Thymus (tissue), 11 donors: Measurements from ENCODE around the gene HPCAL1. TPM values are rescaled to one million over a fixed set of nuclear protein-coding genes. Genes with fewer than 3 reads are reported as not detected.

ENCODE experiments used
- DNase-seq, 9 donors: peaks; one replicate each; pipeline ENCODE4 v3.0.0-alpha.2; 2013; ENCODE audit warnings: low spot score in 9 of 9, low read depth in 6 of 9, missing footprints in 1 of 9
- H3K27ac ChIP-seq, 2 donors: one replicate each; pipeline ENCODE4 v1.5.1; 2013; ENCODE audit warnings: control low read depth in 1 of 2, low read depth in 1 of 2, low read length in 1 of 2, mild to moderate bottlenecking in 1 of 2, moderate library complexity in 1 of 2
- H3K27me3 ChIP-seq, 2 donors: one replicate each; pipeline ENCODE4 v1.5.1; 2013; ENCODE audit warnings: low read length in 1 of 2; ENCODE audit not compliant: control insufficient read depth in 2 of 2, insufficient read depth in 1 of 2
- H3K36me3 ChIP-seq, 2 donors: one replicate each; pipeline ENCODE4 v1.5.1; 2013; ENCODE audit warnings: low read length in 1 of 2, mild to moderate bottlenecking in 1 of 2, moderate library complexity in 1 of 2; ENCODE audit not compliant: control insufficient read depth in 2 of 2, insufficient read depth in 2 of 2
- H3K4me1 ChIP-seq, 2 donors: one replicate each; pipeline ENCODE4 v1.5.1; 2013; ENCODE audit warnings: low read length in 2 of 2; ENCODE audit not compliant: control insufficient read depth in 2 of 2, insufficient read depth in 2 of 2
- H3K4me3 ChIP-seq, 2 donors: one replicate each; pipeline ENCODE4 v1.5.1; 2013; ENCODE audit warnings: low read length in 2 of 2, control low read depth in 1 of 2, mild to moderate bottlenecking in 1 of 2
- H3K9me3 ChIP-seq, 2 donors: one replicate each; pipeline ENCODE4 v1.5.1; 2013; ENCODE audit warnings: low read length in 1 of 2, mild to moderate bottlenecking in 1 of 2; ENCODE audit not compliant: control insufficient read depth in 2 of 2, insufficient read depth in 1 of 2
- WGBS: extraction: QIAGEN DNeasy Blood & Tissue Kit; methylation state at CpG from one replicate; pipeline ENCODE4 v1.1.7; 2013; 5-methylcytosine and 5-hydroxymethylcytosine counted together
- polyA plus RNA-seq: library from polyadenylated mRNA; stranded (reverse); fragments of 200-250 nt; gene quantifications from one replicate; pipeline ENCODE4 v1.2.3, GENCODE V29; 2013
- total RNA-seq: library from RNA; stranded (reverse); fragments of 120-200 nt; gene quantifications from one replicate; pipeline ENCODE4 v1.2.4, GENCODE V29; 2013
- donor health status: healthy.

Gene HPCAL1
- total and polyA plus RNA-seq, 2 donors: 12.6 to 47.9 TPM

- H3K9me3 ChIP-seq: no peaks in the 10 kb centered on the region
- no peaks in the 10 kb centered on the region for H3K27me3 ChIP-seq
- peaks cover 0 to 6% of the 10 kb centered on the region in 2 donors for H3K4me1 ChIP-seq
- no peak overlapping the region for H3K4me3 ChIP-seq
- H3K36me3 ChIP-seq: peaks cover 4 to 5% of the 10 kb centered on the region in 2 donors
- no peak for DNase-seq
- 97% methylated on average over 8 of the region's 8 CpGs for WGBS
- H3K27ac ChIP-seq: no peak overlapping the region
Measured at GRCh38 chr2:10359246-10359645, 56.5 kb downstream of the HPCAL1 start.

DNA sequence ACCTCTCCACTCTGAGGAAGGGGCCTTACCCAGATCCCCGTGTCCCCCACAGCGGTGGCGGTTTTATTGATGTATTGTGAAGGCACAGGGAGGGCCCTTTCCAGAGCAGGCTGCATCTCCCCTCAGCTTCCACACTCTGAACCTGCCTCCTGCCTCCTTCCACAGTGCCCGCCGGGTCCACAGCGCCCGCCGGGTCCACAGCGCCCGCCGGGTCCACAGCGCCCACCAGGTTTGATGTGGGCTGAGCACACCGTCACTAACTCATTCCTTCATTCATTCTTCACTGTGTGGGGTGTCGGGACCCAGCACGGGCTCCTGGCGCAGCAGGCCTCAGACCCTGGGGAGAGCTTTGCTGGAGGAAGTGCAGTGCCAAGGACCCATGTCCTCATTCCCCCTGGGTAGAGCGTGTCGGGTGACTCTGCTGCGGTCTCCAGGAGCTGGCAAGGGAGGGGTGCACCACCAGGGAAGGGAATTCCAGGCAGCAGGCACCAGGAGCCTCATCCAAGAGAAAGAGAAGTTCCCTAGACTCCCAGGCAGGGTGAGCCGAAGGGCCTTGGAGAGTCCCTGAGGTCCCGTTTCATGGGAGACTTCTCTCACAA, 57.1 kb downstream of the HPCAL1 start:
- no peak for DNase-seq
- H3K36me3 ChIP-seq: peaks cover 4 to 5% of the 10 kb centered on the region in 2 donors
- H3K4me3 ChIP-seq: no peak overlapping the region
- no peak overlapping the region for H3K27ac ChIP-seq
- no peaks in the 10 kb centered on the region for H3K9me3 ChIP-seq
- H3K4me1 ChIP-seq: peaks cover 0 to 6% of the 10 kb centered on the region in 2 donors
- 95% methylated on average over 21 of the region's 21 CpGs for WGBS
- H3K27me3 ChIP-seq: no peaks in the 10 kb centered on the region

- H3K27ac ChIP-seq: no peak overlapping the region
- peaks cover 0 to 6% of the 10 kb centered on the region in 2 donors for H3K4me1 ChIP-seq
- H3K9me3 ChIP-seq: no peaks in the 10 kb centered on the region
- H3K36me3 ChIP-seq: peaks cover 4 to 5% of the 10 kb centered on the region in 2 donors
- H3K27me3 ChIP-seq: no peaks in the 10 kb centered on the region
- no peak overlapping the region for H3K4me3 ChIP-seq
- no peak for DNase-seq
- 97% methylated on average over 8 of the region's 8 CpGs for whole genome bisulfite sequencing
Measured at GRCh38 chr2:10360460-10360849, 57.8 kb downstream of the HPCAL1 start.

DNA sequence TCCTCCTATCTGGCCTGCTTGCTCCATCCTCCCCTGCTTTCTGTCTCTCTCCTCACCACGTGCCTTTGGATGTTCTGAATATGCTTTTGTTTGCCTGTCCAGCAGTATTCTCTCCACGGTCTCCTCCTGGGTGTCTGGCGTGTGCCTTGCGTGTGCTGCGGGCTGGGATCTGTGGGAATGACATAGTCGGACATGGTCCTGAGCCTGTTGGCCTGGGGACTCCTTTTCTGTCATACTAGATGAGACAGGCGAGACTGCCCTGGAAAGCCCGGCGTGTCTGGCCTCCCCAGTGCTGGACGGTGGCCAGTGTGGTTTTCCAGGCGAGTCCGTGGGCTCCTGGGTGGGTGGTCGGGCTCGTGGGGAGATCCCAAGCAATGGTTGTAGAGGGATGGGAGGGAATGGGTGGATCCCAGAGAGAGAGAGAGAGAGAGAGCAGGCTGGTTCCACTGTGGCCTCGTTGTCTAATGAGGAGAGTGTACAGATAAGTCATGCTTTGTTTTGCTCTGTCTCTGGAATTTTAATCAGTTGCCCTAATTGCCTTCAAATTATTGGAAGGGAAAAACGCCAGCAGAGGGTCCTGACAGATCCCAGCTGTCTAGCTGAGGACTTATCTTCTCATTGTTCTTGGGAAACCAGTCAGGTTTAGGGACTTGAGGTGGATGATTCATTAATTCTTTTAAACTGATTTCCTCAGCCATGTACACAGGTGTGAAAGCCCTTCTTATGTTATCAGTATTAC, 58.3 kb downstream of the HPCAL1 start:
- H3K36me3 ChIP-seq: peaks cover 4 to 5% of the 10 kb centered on the region in 2 donors
- H3K27ac ChIP-seq: no peak overlapping the region
- WGBS: 93% methylated on average over 16 of the region's 16 CpGs
- no peak for DNase-seq
- no peaks in the 10 kb centered on the region for H3K27me3 ChIP-seq
- H3K4me3 ChIP-seq: no peak overlapping the region
- no peaks in the 10 kb centered on the region for H3K9me3 ChIP-seq
- peaks cover 0 to 6% of the 10 kb centered on the region in 2 donors for H3K4me1 ChIP-seq

- Histone ChIP-seq H3K9me3 (no peaks in the 10 kb centered on the region), H3K4me3 (no peak overlapping the region), H3K27ac (no peak overlapping the region), H3K27me3 (no peaks in the 10 kb centered on the region), H3K4me1 (peaks cover 0 to 2% of the 10 kb centered on the region in 2 donors), H3K36me3 (peaks cover 4 to 5% of the 10 kb centered on the region in 2 donors)
- 91% methylated on average over 14 of the region's 14 CpGs for WGBS
- DNase-seq: no peak
Measured at GRCh38 chr2:10362096-10362897, 59.6 kb downstream of the HPCAL1 start.

DNA sequence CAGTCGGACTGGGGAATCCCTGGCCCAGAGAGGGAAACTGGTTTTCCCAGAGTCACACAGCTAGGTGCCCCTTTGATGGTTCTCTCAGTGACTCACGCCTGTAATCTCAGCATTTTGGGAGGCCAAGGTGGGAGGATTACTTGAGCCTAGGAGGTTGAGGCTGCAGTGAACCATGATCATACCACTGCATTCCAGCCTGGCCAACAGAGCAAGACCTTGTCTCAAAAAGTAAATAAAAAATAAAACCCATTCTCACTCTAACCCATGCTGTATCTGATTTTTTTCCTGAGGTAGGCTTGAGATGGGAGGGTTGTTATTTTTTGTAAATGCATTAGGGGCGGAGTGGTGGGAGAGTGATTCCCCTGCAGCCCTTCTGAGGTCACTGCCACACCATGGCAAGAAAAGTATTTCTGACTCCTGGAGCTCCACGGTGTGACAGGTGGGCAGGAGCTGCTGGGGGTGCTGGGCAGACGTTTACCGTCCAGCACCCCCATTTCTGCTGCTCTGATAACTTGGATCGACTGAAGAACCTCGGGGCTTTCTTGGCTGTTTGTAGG, 60.3 kb downstream of the HPCAL1 start:
- Histone ChIP-seq H3K36me3 (peaks cover 4 to 5% of the 10 kb centered on the region in 2 donors), H3K9me3 (no peaks in the 10 kb centered on the region), H3K4me3 (no peak overlapping the region), H3K4me1 (peaks cover 0 to 2% of the 10 kb centered on the region in 2 donors), H3K27ac (no peak overlapping the region), H3K27me3 (no peaks in the 10 kb centered on the region)
- 98% methylated on average over 8 of the region's 8 CpGs for WGBS
- no peak for DNase-seq

DNA sequence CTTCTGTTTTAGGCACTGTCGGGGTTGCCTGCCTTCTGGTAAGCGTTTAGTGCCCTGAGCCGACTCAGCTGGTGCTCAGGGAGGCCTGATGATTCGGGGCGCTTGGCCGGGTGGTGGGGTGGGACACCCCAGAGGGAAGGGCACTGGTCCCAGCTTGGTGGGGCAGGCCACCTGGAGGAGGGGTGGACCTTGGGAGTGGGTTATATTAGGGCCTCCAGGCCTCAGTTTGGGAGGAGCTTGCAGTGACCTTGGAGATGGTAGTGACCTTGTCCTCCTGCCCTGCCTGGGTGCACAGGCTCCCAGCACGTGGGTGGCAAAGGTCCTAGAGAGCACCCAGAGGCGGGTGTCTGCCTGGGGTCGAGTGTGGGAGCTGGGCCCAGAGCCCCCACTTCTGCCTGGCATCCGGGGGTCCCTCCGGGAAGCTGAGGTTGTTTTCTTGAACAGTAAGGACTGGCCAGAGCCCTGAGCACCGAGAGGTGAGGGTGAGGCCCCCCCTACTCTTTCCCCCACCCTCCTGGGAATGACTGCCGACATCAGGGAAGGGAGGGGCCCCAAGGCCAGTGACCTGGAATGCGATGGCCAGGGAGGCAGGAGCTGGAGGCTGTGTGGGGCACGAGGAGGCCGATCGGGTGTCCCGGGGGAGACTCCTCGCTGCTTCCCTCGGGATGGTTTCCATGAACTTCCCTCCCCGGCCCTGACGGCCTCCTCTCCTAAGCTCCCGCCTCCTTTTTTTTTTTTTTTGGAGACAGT, 61.3 kb downstream of the HPCAL1 start:
- Histone ChIP-seq H3K27ac (no peak overlapping the region), H3K9me3 (no peaks in the 10 kb centered on the region), H3K27me3 (no peaks in the 10 kb centered on the region), H3K4me3 (no peak overlapping the region), H3K4me1 (peaks cover 0 to 2% of the 10 kb centered on the region in 2 donors), H3K36me3 (peaks cover 0 to 4% of the 10 kb centered on the region in 2 donors)
- DNase-seq: no peak
- WGBS: 97% methylated on average over 22 of the region's 23 CpGs

GRCh38 chr2:10365412-10365811, 62.7 kb downstream of the HPCAL1 start:
- H3K4me1 ChIP-seq: peaks cover 0 to 2% of the 10 kb centered on the region in 2 donors

More at GRCh38 chr2:10365412-10365811, 62.7 kb downstream of the HPCAL1 start:
- Histone ChIP-seq H3K4me3 (no peak overlapping the region), H3K27me3 (no peaks in the 10 kb centered on the region), H3K27ac (no peak overlapping the region), H3K9me3 (no peaks in the 10 kb centered on the region), H3K36me3 (no peaks in the 10 kb centered on the region)
- DNase-seq: no peak
- WGBS: 99% methylated on average over 12 of the region's 12 CpGs
